GM18519 (cell line): ENCODE measurements around the gene CCR5AS.

ENCODE experiments used
- ATAC-seq: cut with Tn5 transposase; IDR thresholded peaks from one replicate; pipeline ENCODE4 v1.9.1; 2021; ENCODE audit warnings: mild to moderate bottlenecking, moderate library complexity; ENCODE audit not compliant: unreplicated experiment, low FRiP score

The CCR5AS gene

DNA sequence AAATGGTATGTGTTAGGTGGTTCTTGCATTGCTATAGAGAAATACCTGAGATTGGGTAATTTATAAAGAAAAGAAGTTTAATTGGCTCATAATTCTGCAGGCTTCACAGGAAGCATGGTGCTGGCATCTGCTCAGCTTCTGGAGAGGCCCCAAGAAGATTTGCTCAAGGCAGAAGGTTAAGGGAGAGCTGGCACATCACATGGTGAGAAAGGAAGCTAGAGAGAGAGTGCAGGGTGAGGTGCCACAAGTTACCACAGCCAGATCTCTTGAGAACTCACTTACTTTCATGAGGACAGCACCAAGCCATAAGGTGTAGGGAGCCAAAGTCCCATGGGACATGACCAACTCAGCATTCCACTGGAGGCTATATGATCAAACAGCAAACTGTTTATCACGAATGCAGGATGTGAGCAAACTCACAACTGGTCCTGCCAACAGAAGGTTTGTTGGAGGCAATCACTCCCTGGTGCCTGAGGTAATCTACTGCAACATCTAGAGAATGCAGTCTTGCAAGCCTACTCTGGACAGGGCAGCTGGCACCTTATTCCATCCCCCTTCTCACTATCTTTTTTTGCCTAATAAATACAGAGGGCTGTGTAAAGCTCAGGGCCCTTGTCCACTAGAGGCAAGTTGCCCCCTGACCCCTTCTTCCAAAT, 81.1 kb downstream of the CCR5AS start:
- no peak for ATAC-seq

DNA sequence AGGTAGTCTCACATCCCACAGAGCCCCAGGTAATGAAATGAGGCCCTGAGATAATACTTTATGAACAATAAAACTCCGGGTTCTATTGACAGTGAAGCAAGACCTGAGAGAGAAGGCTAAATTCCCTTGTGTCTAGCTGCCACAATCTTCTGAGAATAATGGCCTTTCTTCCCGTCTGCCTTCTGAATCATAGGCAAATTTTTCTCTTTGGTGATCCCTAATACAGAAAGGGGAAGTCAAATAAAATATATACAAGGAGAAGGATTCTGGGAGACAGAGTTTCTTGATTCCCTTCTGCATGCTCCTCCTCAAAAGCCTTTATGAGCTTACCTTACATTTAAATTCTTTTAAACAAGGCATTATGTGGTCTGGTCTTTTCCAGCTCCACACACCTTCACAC, 82.8 kb downstream of the CCR5AS start:
- ATAC-seq, result no peak

DNA sequence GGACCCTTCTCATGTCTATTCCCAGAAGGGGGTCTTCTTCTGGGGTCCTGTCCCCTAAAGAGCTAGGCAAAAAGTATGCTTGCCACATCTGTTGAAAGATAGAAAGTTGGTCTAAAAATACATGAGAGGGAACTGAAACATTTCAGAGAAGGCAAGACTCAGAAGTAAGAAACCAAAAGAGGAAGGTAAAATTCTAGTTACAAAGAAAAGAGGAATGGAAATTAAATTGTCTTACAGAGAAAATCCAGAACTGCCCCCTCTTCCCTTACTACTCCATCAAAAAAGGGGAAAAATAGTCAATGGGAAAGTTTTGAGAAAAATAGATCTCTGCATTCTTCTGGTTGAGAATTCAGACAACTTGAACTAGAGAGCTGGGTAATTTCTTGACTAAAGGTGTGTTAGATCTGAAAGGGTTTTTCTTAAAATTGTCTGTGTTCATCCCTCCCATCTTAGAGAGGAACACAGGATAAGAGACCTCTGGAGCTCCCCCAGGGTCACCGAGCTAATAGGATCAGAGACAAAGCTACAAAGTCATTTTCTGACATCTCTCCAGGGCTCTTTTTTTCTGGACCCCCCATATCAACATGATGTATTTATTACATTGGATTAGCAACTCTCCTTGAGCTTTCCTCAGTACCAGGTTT, 85.3 kb downstream of the CCR5AS start:
- no peak for ATAC-seq

DNA sequence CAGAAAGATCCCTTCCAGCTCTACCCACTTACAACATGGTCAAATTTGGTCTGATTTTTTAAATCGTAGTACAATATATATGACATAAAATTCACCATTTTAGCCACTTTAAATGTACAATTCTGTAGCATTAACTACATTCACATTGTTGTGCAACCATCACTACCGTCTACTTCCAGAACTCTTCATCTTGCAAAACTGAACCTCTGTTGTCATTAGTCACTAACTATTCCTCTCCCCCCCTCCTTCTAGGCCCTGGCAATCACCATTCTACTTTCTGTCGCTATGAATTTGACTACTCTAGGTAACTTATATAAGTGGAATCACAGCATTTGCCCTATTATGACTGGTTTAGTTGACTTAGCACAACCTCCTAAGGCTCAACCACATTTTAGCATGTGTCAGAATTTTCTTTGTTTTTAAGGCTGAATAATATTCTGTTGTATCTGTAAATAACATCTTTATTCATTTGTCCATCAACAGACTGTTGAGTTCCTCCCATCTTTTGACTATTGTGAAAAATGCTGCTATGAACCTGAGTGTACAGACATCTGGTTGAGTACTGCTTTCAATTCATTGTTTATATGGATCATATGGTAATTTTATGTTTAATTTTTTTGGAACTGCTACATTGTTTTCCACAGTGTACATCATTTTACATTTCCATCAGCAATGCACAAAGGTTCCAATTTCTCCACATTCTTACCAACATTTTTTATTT, 88.5 kb downstream of the CCR5AS start:
- ATAC-seq, result no peak

DNA sequence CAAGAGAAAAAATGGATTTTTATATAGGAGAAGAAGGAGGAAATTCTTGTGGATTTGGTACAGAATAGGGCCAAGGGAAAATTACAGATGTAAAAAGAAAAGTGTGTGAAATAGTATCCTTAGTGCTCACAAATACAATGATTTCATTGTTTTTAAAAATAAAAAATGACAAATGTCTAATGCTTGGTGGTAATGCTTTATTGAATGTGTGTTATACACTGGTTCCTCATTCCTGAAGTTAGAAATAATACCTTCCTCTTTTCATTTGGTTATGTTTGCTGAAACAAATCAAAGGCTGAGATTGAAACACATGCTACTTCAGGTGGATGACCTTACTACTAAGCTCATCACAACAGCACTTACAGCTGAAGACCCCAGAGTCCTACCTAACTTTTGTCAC, 90.7 kb downstream of the CCR5AS start:
- ATAC-seq, result no peak

DNA sequence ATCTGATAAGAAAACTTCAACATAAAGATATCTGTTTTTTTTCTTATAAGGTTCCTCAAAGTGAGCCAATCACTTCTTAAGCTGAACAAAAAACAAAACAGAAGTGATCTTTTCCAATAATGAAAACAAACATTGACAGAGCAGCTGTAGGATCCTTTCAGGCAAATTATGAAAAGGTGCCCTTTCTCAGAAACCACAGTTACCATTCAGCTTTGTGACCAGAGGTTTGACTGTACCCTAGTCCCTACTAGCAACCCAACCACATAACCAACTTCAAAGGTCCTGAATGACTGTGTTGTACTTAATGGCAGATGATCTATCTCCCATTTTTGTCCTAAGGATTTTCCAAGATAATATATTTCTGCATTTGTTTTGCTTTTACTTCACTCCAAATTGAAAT, 92.3 kb downstream of the CCR5AS start:
- ATAC-seq, result no peak
